ENCODE data around the gene SUCLG2. TPM values are rescaled to one million over a fixed set of nuclear protein-coding genes. Genes with fewer than 3 reads are reported as not detected.
"Not testable (repeated sequence)": the region's sequence is repeated elsewhere in the genome, so short reads cannot be mapped to it uniquely, and the experiment has no call there.

The SUCLG2 gene
- polyA plus RNA-seq, 1 donor from 2014 or later = 56.6 TPM

- not testable (repeated sequence) for H3K9me3 Mint-ChIP-seq, H3K27me3 Mint-ChIP-seq, H3K4me3 Mint-ChIP-seq
- Mint-ChIP-seq H3K4me1 (peaks cover 2 to 31% (median 22%) of the 10 kb centered on the region in 3 donors), H3K36me3 (peaks cover 10% of the 10 kb centered on the region), H3K27ac (peak overlapping the region in 1 of 3 donors; percentile 47)
Measured at GRCh38 chr3:67537203-67537602, 117.2 kb downstream of the SUCLG2 start.

GRCh38 chr3:67535006-67535405 is 119.4 kb downstream of the SUCLG2 start:
- Mint-ChIP-seq H3K4me3 (no peak overlapping the region), H3K27me3 (no peaks in the 10 kb centered on the region), H3K36me3 (peaks cover 5% of the 10 kb centered on the region), H3K27ac (no peak overlapping the region), H3K4me1 (peaks cover 2 to 31% (median 17%) of the 10 kb centered on the region in 3 donors), H3K9me3 (peaks cover 1 to 7% (median 4%) of the 10 kb centered on the region in 3 donors)

GRCh38 chr3:67534594-67534993 is 119.8 kb downstream of the SUCLG2 start:
- peaks cover 5% of the 10 kb centered on the region for H3K36me3 Mint-ChIP-seq
- H3K27ac Mint-ChIP-seq = no peak overlapping the region
- H3K4me3 Mint-ChIP-seq = no peak overlapping the region
- peaks cover 1 to 4% (median 3%) of the 10 kb centered on the region in 3 donors for H3K9me3 Mint-ChIP-seq
- H3K4me1 Mint-ChIP-seq = peaks cover 2 to 31% (median 17%) of the 10 kb centered on the region in 3 donors
- H3K27me3 Mint-ChIP-seq = no peaks in the 10 kb centered on the region

GRCh38 chr3:67531181-67532101 is 123.0 kb downstream of the SUCLG2 start:
- H3K4me3 Mint-ChIP-seq = no peak overlapping the region
- peaks cover 0 to 2% (median 1%) of the 10 kb centered on the region in 3 donors for H3K9me3 Mint-ChIP-seq
- no peaks in the 10 kb centered on the region for H3K27me3 Mint-ChIP-seq
- peaks cover 16% of the 10 kb centered on the region for H3K36me3 Mint-ChIP-seq
- no peak overlapping the region for H3K27ac Mint-ChIP-seq
- peaks cover 1 to 19% (median 17%) of the 10 kb centered on the region in 3 donors for H3K4me1 Mint-ChIP-seq

DNA sequence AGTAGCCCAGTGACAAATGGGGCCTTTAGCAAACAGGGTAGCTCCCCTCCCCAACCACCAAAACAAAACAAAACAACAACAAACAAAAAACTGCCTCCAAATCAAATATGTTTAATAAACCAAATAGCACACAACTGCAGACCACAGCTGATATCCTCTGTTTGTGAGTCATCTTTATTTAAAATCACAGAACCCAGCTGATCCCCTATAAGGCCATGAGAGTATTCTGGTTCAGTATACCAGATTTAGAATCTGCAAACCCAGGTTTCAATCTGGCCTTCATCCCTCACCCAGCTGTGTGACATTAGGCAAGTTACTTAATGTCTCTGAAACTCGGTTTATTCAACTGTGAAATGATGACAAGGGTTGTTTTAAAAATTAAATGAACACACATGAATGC is 124.5 kb downstream of the SUCLG2 start:
- Mint-ChIP-seq H3K9me3 (peaks cover 0 to 7% (median 2%) of the 10 kb centered on the region in 3 donors), H3K27ac (no peak overlapping the region), H3K4me3 (no peak overlapping the region), H3K36me3 (peaks cover 22% of the 10 kb centered on the region), H3K4me1 (peaks cover 0 to 8% (median 7%) of the 10 kb centered on the region in 3 donors), H3K27me3 (no peaks in the 10 kb centered on the region)

DNA sequence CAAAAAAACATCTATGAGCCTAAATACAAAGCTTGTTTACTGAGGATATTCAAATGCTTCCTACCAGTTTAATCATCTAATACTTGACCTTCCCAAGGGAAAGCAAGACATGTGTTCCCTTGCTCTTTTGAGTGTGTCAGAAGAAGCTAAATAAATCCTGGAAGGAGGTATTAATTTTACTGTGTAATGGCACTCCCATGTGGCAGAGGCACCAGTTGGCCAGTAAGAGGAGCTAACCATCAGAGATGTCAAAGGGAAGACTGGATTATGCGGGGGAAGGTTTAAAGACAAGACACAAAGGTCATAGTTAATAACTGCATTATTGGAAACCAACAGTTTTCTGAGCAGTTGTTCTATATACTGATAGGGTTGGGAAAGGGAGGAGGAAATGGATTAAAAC is 125.1 kb downstream of the SUCLG2 start:
- Mint-ChIP-seq H3K4me1 (peaks cover 0 to 5% (median 5%) of the 10 kb centered on the region in 3 donors), H3K27me3 (no peaks in the 10 kb centered on the region), H3K27ac (peak overlapping the region in 1 of 3 donors; percentile 23), H3K36me3 (peaks cover 28% of the 10 kb centered on the region), H3K9me3 (peaks cover 0 to 7% (median 2%) of the 10 kb centered on the region in 3 donors), H3K4me3 (no peak overlapping the region)

DNA sequence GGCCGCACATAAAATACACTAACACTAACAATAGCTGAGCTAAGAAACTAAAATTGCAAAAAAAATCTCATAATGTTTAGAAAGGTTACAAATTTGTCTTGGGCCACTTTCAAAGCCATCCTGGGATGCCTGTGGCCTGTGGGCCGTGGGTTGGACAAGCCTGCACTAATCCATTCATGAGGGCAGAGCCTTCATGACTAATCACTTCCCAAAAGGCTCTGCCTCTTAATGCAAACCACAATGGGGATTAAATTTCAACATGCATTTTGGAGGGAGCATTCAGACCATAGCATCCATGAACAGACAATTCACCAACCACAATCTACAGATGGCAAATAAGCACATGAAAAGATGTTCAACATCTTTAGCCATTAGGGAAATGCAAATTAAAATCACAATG is 128.2 kb downstream of the SUCLG2 start:
- no peak overlapping the region for H3K4me3 Mint-ChIP-seq

GRCh38 chr3:67524046-67524445 is 130.4 kb downstream of the SUCLG2 start:
- Mint-ChIP-seq H3K4me1 (peaks cover 0 to 3% (median 3%) of the 10 kb centered on the region in 3 donors), H3K9me3 (peaks cover 0 to 7% (median 2%) of the 10 kb centered on the region in 3 donors), H3K27ac (no peak overlapping the region), H3K4me3 (no peak overlapping the region), H3K36me3 (peaks cover 35% of the 10 kb centered on the region), H3K27me3 (no peaks in the 10 kb centered on the region)

More for the DNA sequence above, 128.2 kb downstream of the SUCLG2 start:
- Mint-ChIP-seq H3K36me3 (peaks cover 34% of the 10 kb centered on the region), H3K9me3 (peaks cover 0 to 7% (median 2%) of the 10 kb centered on the region in 3 donors), H3K27me3 (no peaks in the 10 kb centered on the region), H3K27ac (no peak overlapping the region), H3K4me1 (peaks cover 0 to 5% (median 3%) of the 10 kb centered on the region in 3 donors)

- H3K27me3 Mint-ChIP-seq = no peaks in the 10 kb centered on the region
- H3K4me3 Mint-ChIP-seq = no peak overlapping the region
- H3K4me1 Mint-ChIP-seq = peaks cover 0 to 3% (median 3%) of the 10 kb centered on the region in 3 donors
- H3K36me3 Mint-ChIP-seq = peaks cover 27% of the 10 kb centered on the region
- peaks cover 0 to 7% (median 0%) of the 10 kb centered on the region in 3 donors for H3K9me3 Mint-ChIP-seq
- H3K27ac Mint-ChIP-seq = no peak overlapping the region
Measured at GRCh38 chr3:67522081-67522480, 132.3 kb downstream of the SUCLG2 start.

DNA sequence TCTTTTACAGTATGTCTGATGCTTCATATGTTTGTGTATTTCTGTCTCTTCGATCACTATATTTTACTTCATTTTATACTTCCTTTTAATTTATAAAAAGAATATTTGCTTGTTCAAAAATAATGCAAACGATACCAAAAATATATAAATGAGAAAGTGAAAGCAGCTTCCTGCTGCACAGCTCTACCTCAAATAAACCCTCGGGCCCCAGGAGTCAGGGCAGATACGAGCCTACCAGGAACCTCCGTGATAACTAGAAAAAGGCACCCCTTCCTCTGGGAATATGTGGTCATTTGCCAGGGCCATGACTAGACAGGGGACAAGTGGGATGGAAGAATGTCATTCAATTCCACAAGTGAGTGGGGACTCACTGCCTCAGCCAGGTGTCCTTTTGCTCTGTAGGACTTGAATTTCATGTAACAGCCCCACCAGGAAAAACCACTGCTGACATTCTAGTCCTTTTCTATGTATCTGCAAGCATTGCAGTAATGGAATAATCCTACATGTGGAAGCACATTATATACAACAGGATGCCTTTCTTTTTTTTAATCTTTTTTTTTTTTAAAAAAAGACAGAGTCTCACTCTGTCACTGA is 133.3 kb downstream of the SUCLG2 start:
- Mint-ChIP-seq H3K9me3 (peaks cover 0 to 3% (median 0%) of the 10 kb centered on the region in 3 donors), H3K27me3 (no peaks in the 10 kb centered on the region), H3K4me3 (peak overlapping the region in 2 of 4 donors; percentile 69 to 82), H3K27ac (peak overlapping the region in 1 of 3 donors; percentile 1), H3K36me3 (peaks cover 23% of the 10 kb centered on the region), H3K4me1 (peaks cover 0 to 3% (median 3%) of the 10 kb centered on the region in 3 donors)

DNA sequence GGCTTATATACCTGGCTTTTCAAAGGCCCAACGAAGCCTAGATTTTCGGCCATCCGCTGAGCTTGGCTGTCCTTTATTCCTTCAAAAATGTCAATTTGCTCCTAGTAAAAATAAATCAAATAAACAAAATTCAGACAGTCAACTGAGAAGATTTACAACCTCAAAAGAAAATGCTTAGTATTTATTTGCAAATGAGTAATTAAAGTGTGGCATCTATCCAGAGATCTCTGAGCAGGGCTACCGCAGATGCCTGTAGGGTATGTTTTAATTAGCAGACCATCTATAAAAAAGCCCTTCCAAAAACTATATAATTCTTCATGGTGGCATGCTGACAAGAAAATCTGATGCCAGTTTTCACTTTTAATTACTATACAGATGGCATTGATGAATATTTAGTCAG is 136.2 kb downstream of the SUCLG2 start:
- Mint-ChIP-seq H3K27ac (no peak overlapping the region), H3K36me3 (peaks cover 14% of the 10 kb centered on the region), H3K27me3 (no peaks in the 10 kb centered on the region), H3K9me3 (no peaks in the 10 kb centered on the region), H3K4me1 (peaks cover 0 to 3% (median 3%) of the 10 kb centered on the region in 3 donors), H3K4me3 (no peak overlapping the region)

GRCh38 chr3:67517781-67518180 is 136.6 kb downstream of the SUCLG2 start:
- no peak overlapping the region for H3K27ac Mint-ChIP-seq
- H3K9me3 Mint-ChIP-seq = no peaks in the 10 kb centered on the region
- H3K4me1 Mint-ChIP-seq = peaks cover 0 to 3% (median 3%) of the 10 kb centered on the region in 3 donors
- no peaks in the 10 kb centered on the region for H3K27me3 Mint-ChIP-seq
- no peak overlapping the region for H3K4me3 Mint-ChIP-seq
- peaks cover 14% of the 10 kb centered on the region for H3K36me3 Mint-ChIP-seq

DNA sequence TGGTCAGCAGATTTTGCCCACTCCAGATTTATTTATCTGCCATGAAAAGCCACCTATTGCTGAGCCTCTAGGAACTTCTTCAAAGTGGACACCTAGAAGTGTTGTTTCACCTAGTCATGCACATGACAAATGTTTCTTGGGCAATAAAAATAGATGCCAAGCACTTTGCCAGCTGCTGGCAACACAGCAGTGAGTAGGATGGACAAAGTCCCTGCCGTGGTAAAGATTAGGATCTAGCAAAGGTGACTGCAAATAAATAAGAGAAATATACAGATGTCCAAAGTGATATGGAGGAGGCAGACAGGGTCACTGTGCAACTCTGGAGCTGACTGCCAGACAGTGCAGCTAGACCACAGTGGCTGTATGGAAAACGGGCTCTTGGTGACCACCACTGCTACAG is 137.9 kb downstream of the SUCLG2 start:
- Mint-ChIP-seq H3K36me3 (peaks cover 9% of the 10 kb centered on the region), H3K4me1 (peaks cover 0 to 2% (median 0%) of the 10 kb centered on the region in 3 donors), H3K9me3 (peaks cover 0 to 2% (median 0%) of the 10 kb centered on the region in 3 donors), H3K27me3 (no peaks in the 10 kb centered on the region), H3K27ac (no peak overlapping the region), H3K4me3 (peak overlapping the region in 1 of 4 donors; percentile 17)

DNA sequence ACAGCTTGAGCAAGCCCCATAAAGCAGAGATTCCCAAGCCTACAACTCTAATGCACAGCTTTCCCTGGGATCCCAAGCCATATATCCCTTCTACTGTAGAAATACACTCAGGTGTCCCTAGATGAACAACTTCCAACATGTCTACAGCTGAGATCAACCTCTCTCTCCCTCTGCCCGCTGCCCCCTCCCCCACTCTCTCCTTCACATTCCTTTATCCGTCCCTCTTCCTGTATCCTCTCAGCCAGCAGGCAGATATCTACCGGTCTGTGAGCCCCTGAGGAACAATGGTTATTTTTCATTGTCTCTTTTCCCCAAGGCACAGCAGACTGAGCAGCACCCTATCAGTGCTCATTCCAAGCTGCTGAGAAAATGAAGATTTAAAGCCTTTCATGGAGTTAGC is 138.6 kb downstream of the SUCLG2 start:
- H3K27ac Mint-ChIP-seq = no peak overlapping the region
- H3K9me3 Mint-ChIP-seq = peaks cover 0 to 2% (median 0%) of the 10 kb centered on the region in 3 donors
- H3K27me3 Mint-ChIP-seq = no peaks in the 10 kb centered on the region
- H3K36me3 Mint-ChIP-seq = peaks cover 9% of the 10 kb centered on the region
- peaks cover 0 to 2% (median 0%) of the 10 kb centered on the region in 3 donors for H3K4me1 Mint-ChIP-seq
- no peak overlapping the region for H3K4me3 Mint-ChIP-seq

DNA sequence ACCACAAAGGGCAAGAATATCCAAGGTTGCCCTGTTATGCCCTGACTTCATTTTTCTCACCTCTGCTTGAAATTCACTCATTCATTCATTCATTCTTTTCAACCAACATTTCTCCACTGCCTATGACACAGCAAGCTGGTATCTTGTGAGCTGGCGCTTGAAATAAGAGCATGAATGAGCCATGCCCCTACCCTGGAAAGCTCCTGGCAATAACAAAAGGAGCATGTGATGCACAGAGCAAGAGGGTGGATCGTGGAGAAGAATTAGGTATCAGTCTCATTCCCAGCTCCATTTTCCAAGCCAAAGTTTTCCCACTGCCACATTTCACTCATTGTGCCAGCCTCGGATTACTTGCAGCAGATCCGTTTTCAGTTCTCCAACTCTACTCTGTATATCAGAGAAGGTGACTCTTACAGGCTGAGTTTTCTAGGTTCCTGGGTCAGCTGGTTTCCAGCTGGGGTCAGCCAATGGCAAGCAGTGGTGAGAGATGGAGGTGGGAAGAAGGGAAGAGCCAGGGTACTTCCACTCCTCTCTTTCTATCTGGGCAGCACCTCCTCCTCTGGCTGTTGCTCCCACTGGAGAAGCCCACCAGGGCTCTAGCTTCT is 144.8 kb downstream of the SUCLG2 start:
- peaks cover 10% of the 10 kb centered on the region for H3K36me3 Mint-ChIP-seq
- no peak overlapping the region for H3K27ac Mint-ChIP-seq
- H3K9me3 Mint-ChIP-seq = peaks cover 0 to 2% (median 0%) of the 10 kb centered on the region in 3 donors
- no peaks in the 10 kb centered on the region for H3K27me3 Mint-ChIP-seq
- H3K4me1 Mint-ChIP-seq = peaks cover 0 to 2% (median 0%) of the 10 kb centered on the region in 3 donors
- no peak overlapping the region for H3K4me3 Mint-ChIP-seq
